Upper lobe of right lung (tissue), 1 donor: ENCODE measurements around the gene LCAT. TPM values are rescaled to one million over a fixed set of nuclear protein-coding genes. Genes with fewer than 3 reads are reported as not detected.

Experiments
- ATAC-seq: fragments of 200-7000 bp; cut with Tn5 transposase; one replicate; pipeline ENCODE4 v1.9.1; 2020; ENCODE audit warnings: mild to moderate bottlenecking, moderate library complexity
- DNase-seq: peaks from one replicate; pipeline ENCODE4 v3.0.0-alpha.2; 2020
- H3K27ac ChIP-seq: fragments of 200-600 bp; one replicate; pipeline ENCODE4 v1.8.0; 2022
- H3K27me3 ChIP-seq: fragments of 200-600 bp; one replicate; pipeline ENCODE4 v1.8.0; 2022; ENCODE audit warnings: mild to moderate bottlenecking
- H3K36me3 ChIP-seq: fragments of 200-600 bp; one replicate; pipeline ENCODE4 v1.8.0; 2022
- H3K4me1 ChIP-seq: fragments of 200-600 bp; one replicate; pipeline ENCODE4 v1.8.0; 2022
- H3K4me3 ChIP-seq: fragments of 200-600 bp; one replicate; pipeline ENCODE4 v1.8.0; 2022; ENCODE audit warnings: mild to moderate bottlenecking
- H3K9me3 ChIP-seq: fragments of 200-600 bp; one replicate; pipeline ENCODE4 v1.8.0; 2022
- intact Hi-C: fragments of 100-400 bp; cut with DNase I; formaldehyde crosslinking; loops from one replicate; pipeline ENCODE4 v1.11.0; 2022
- total RNA-seq: library from RNA; stranded (reverse); fragmentation: NEBNext Ultra II Directional; extraction: Animal tissue kit (Norgen Biotek cat#: 25700); gene quantifications from one replicate; pipeline ENCODE4 v1.2.1, GENCODE V29; 2021
- TF ChIP-seq, protein P1 (sequence below): fragments of 200-600 bp; IDR thresholded peaks from one replicate; pipeline ENCODE4 v1.8.0; 2022; ENCODE audit warnings: antibody characterized with exemption
- donor health status: DM: no; HTN: yes; CAD: no; lungs with severe emphysema.

Gene LCAT
- total RNA-seq, 1 donor from 2014 or later = 40.2 TPM

DNA sequence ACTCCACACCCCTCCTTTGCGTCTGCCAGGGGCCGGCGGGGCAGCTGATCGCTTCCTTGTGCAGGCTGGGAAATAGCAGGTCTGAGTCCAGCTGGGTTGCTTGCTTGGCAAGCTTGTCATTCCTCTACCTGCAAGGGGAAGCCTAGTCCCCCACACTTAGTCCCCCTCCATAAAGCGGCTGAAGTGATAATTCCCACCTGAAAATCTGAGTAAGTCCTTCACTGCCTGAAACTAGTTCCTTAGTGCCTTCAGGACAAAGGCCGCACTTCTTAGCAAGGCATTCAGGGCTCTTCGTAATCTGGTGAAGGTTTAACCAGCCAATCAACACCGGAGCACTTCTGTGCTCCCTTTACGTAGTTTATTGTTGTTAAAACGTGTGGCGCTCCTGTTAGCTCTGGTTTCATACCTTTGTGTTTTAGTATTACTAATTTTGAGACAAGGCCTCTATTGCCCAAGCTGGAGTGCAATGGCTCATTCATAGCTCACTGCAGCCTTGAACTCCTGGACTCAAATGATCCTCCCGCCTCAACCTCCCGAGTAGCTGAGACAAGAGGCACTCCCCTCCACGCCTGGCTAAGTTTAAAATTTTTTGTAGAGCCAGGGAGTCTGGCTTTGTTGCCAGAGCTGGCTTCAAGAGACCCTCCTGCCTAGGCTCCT lies 50.0 kb downstream of the LCAT start:
- ATAC-seq = no peak
- peaks cover 34% of the 10 kb centered on the region for H3K4me1 ChIP-seq
- no peak for DNase-seq
- peak overlapping the region; percentile 97 for H3K27ac ChIP-seq
- peak overlapping the region; percentile 88 for H3K4me3 ChIP-seq
- TF ChIP-seq, protein P1, sequence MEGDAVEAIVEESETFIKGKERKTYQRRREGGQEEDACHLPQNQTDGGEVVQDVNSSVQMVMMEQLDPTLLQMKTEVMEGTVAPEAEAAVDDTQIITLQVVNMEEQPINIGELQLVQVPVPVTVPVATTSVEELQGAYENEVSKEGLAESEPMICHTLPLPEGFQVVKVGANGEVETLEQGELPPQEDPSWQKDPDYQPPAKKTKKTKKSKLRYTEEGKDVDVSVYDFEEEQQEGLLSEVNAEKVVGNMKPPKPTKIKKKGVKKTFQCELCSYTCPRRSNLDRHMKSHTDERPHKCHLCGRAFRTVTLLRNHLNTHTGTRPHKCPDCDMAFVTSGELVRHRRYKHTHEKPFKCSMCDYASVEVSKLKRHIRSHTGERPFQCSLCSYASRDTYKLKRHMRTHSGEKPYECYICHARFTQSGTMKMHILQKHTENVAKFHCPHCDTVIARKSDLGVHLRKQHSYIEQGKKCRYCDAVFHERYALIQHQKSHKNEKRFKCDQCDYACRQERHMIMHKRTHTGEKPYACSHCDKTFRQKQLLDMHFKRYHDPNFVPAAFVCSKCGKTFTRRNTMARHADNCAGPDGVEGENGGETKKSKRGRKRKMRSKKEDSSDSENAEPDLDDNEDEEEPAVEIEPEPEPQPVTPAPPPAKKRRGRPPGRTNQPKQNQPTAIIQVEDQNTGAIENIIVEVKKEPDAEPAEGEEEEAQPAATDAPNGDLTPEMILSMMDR = no peak
- H3K9me3 ChIP-seq = no peaks in the 10 kb centered on the region
- intact Hi-C loops = no loop called here
- no peaks in the 10 kb centered on the region for H3K36me3 ChIP-seq
- H3K27me3 ChIP-seq = no peaks in the 10 kb centered on the region

DNA sequence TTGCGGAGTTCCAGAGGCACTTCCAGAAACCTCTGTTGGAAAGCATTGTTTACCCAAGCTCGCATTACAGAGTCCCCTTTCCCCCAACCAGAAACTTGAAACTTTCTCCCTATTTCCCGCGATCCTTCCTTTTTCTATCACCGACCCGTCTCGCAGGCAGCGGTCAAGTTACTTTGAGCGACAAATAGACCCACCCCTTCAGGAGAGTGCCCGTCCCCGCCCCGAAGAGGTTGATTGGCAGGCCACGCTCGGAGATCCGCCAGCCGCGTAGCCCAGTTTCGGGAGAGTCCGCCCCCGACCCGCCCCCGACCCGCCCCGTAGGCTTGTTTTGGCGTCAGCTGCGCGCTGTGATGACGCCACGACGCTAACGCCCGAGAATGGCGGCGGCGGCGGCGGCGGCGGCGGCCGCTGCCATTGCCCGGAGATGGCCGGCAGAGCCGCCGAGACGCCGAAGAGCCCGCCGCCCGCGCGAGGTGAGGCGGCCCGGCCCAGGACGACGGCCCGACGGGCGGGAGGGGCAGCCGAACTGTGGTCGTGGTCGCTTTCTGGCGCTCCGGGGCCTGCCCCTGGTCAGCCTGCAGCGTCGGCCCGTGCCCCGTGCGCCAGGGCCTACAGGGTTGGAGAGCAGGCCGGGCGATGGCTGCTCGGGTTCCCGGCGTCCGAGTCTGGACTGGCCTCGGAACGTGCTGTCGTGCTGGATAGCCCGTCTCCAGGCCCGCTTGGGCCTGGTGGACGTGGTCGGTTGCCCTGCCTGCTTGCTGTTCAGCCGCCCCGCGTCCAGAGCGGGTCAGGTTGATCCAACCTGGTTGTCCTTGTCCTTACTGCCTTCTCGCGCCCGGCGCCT lies 50.8 kb downstream of the LCAT start, which contains the start of gene PSKH1:
Gene PSKH1, plus strand, starts transcription at position 356 of the 844 bp plus-strand sequence. CDS start 15,496 bp downstream, outside the sequence.
- Histone ChIP-seq H3K4me3 (peak within 1 kb of the TSS; percentile 88), H3K27ac (peak within 1 kb of the TSS; percentile 97), H3K27me3 (no peaks in the 10 kb centered on the region), H3K36me3 (no peaks in the 10 kb centered on the region), H3K9me3 (no peaks in the 10 kb centered on the region), H3K4me1 (peaks cover 28% of the 10 kb centered on the region)
- DNase-seq (peak; percentile 99), ATAC-seq (peak; percentile 99)
- intact Hi-C loops = no loop called here
- TF ChIP-seq, protein P1 = no peak

DNA sequence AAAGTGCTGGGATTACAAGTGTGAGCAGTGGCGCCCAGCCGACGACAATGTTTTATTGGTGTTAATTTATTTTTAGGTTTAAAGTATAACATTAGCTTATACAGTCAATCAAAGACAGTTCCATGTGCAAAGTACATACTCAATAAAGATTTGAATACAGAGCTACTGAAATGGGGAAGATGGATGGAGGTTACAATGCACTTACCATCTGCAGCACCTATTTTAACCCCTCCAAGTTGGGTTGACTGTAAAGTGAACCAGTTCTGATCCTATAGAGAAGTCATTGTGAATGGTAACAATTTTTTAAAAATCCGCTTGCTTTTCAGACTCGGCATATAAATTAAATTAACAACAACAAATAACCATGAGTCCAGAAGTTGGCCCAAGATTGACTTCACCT lies 51.5 kb downstream of the LCAT start:
- H3K27me3 ChIP-seq = no peaks in the 10 kb centered on the region
- H3K27ac ChIP-seq = peak overlapping the region; percentile 97
- ATAC-seq (no peak), DNase-seq (no peak)
- H3K4me3 ChIP-seq = peak overlapping the region; percentile 88
- no peaks in the 10 kb centered on the region for H3K9me3 ChIP-seq
- intact Hi-C loops = no loop called here
- H3K36me3 ChIP-seq = no peaks in the 10 kb centered on the region
- TF ChIP-seq, protein P1 = no peak
- peaks cover 28% of the 10 kb centered on the region for H3K4me1 ChIP-seq

Other genes starting within 250 kb of the LCAT start
- gene GFOD2, start 224.8 kb downstream of the LCAT start, total RNA-seq = 18.2 TPM
- 19.2 TPM for gene RANBP10, start 137.6 kb downstream of the LCAT start, total RNA-seq
- gene TSNAXIP1, start 137.2 kb downstream of the LCAT start, total RNA-seq = 0.55 TPM
- gene THAP11, start 101.8 kb downstream of the LCAT start, total RNA-seq = 25.1 TPM
- gene NUTF2, start 97.2 kb downstream of the LCAT start, total RNA-seq = 55.0 TPM
- 30.0 TPM for gene CENPT, start 96.4 kb downstream of the LCAT start, total RNA-seq
- gene EDC4, start 71.1 kb downstream of the LCAT start, total RNA-seq = 48.8 TPM
- gene NRN1L, start 59.2 kb downstream of the LCAT start, total RNA-seq = 0.69 TPM
- 29.7 TPM for gene PSKH1, start 50.9 kb downstream of the LCAT start, total RNA-seq
- 0.96 TPM for gene CTRL, start 12.3 kb downstream of the LCAT start, total RNA-seq
- gene PSMB10, start 7.3 kb downstream of the LCAT start, total RNA-seq = 71.6 TPM
- gene SLC12A4, start 24.5 kb upstream of the LCAT start, total RNA-seq = 102 TPM
- gene DPEP3, start 36.4 kb upstream of the LCAT start, total RNA-seq = not detected
- 16.4 TPM for gene DPEP2, start 55.4 kb upstream of the LCAT start, total RNA-seq
- gene DPEP2NB, start 71.8 kb upstream of the LCAT start, total RNA-seq = not detected
- gene DDX28, start 79.1 kb upstream of the LCAT start, total RNA-seq = 9.9 TPM
- gene DUS2, start 79.2 kb upstream of the LCAT start, total RNA-seq = 11.2 TPM
- gene NFATC3, start 141.2 kb upstream of the LCAT start, total RNA-seq = 74.5 TPM